WTC11 (cell line): Measurements from ENCODE around the gene DRC1. TPM values are rescaled to one million over a fixed set of nuclear protein-coding genes. Genes with fewer than 3 reads are reported as not detected.

Source experiments
- ATAC-seq: fragments of 200-7000 bp; cut with Tn5 transposase; 2 replicates; pipeline ENCODE4 v1.10.0; 2021; ENCODE audit warnings: mild to moderate bottlenecking, moderate library complexity
- CTCF ChIA-PET: fragments of 300-600 bp; sonication (Branson Sonifier 250); formaldehyde crosslinking; loops from one replicate; lab custom pipeline; 2021; ENCODE audit warnings: antibody characterized with exemption; lab: Charles Lee
- POLR2A ChIA-PET: fragments of 350-600 bp; sonication (Branson Sonifier 250); formaldehyde crosslinking; loops from one replicate; lab custom pipeline; 2021; ENCODE audit warnings: antibody characterized with exemption; lab: Charles Lee
- DNase-seq: peaks from one replicate; pipeline ENCODE4 v3.0.0; 2021; ENCODE audit warnings: low spot score
- H3K27ac Mint-ChIP-seq: 2 replicates; pipeline ENCODE4 v1.8.0; 2021; ENCODE audit warnings: mixed read lengths
- H3K27me3 Mint-ChIP-seq: 2 replicates; pipeline ENCODE4 v1.8.0; 2021; ENCODE audit warnings: low read depth, mild to moderate bottlenecking, moderate library complexity, mixed read lengths
- H3K36me3 Mint-ChIP-seq: 2 replicates; pipeline ENCODE4 v1.8.0; 2021; ENCODE audit warnings: mixed read lengths
- H3K4me1 Mint-ChIP-seq: 2 replicates; pipeline ENCODE4 v1.8.0; 2022; ENCODE audit warnings: mixed read lengths
- H3K4me3 Mint-ChIP-seq: 2 replicates; pipeline ENCODE4 v1.8.0; 2021; ENCODE audit warnings: mild to moderate bottlenecking, moderate library complexity, mixed read lengths
- H3K9me3 Mint-ChIP-seq: 2 replicates; pipeline ENCODE4 v1.8.0; 2021; ENCODE audit warnings: mixed read lengths
- AFF4 ChIP-seq: sonication (generic); formaldehyde crosslinking; IDR thresholded peaks from 2 replicates; pipeline ENCODE4 v1.8.1; 2023; ENCODE audit warnings: mild to moderate bottlenecking, missing genetic modification reagents, borderline replicate concordance
- ATF1 ChIP-seq: sonication (generic); formaldehyde crosslinking; IDR thresholded peaks from 2 replicates; pipeline ENCODE4 v1.8.1; 2023; ENCODE audit warnings: mild to moderate bottlenecking, moderate library complexity, missing genetic modification reagents
- CREB1 ChIP-seq: sonication (generic); formaldehyde crosslinking; IDR thresholded peaks from 2 replicates; pipeline ENCODE4 v1.8.0; 2023; ENCODE audit warnings: mild to moderate bottlenecking, missing genetic modification reagents
- EMX1 ChIP-seq: fragments of 250-450 bp; sonication (Bioruptor Pico); IDR thresholded peaks from 2 replicates; pipeline ENCODE4 v1.8.0; 2021; ENCODE audit warnings: mild to moderate bottlenecking
- ESRRA ChIP-seq: sonication (generic); formaldehyde crosslinking; IDR thresholded peaks from 2 replicates; pipeline ENCODE4 v1.8.1; 2022; ENCODE audit warnings: mild to moderate bottlenecking, missing genetic modification reagents, borderline replicate concordance
- ETV6 ChIP-seq: sonication (generic); formaldehyde crosslinking; IDR thresholded peaks from 2 replicates; pipeline ENCODE4 v1.8.1; 2022; ENCODE audit warnings: mild to moderate bottlenecking, missing genetic modification reagents
- GABPB1 ChIP-seq: sonication (generic); formaldehyde crosslinking; IDR thresholded peaks from 2 replicates; pipeline ENCODE4 v1.8.1; 2023; ENCODE audit warnings: mild to moderate bottlenecking, missing genetic modification reagents
- HMGA2 ChIP-seq: fragments of 250-450 bp; sonication (Bioruptor Pico); IDR thresholded peaks from 2 replicates; pipeline ENCODE4 v1.4.0; 2021; ENCODE audit warnings: mild to moderate bottlenecking, moderate library complexity
- MLX ChIP-seq: sonication (generic); formaldehyde crosslinking; IDR thresholded peaks from 2 replicates; pipeline ENCODE4 v1.8.1; 2023; ENCODE audit warnings: mild to moderate bottlenecking, missing genetic modification reagents, moderate library complexity
- MYBL2 ChIP-seq: sonication (generic); formaldehyde crosslinking; IDR thresholded peaks from 2 replicates; pipeline ENCODE4 v1.8.1; 2023; ENCODE audit warnings: mild to moderate bottlenecking, moderate library complexity, missing genetic modification reagents
- NFE2L1 ChIP-seq: sonication (generic); formaldehyde crosslinking; IDR thresholded peaks from 2 replicates; pipeline ENCODE4 v1.8.1; 2023; ENCODE audit warnings: missing genetic modification reagents
- NR1H2 ChIP-seq: sonication (generic); formaldehyde crosslinking; IDR thresholded peaks from 2 replicates; pipeline ENCODE4 v1.9.0; 2021; ENCODE audit warnings: mild to moderate bottlenecking, moderate library complexity, missing genetic modification reagents
- NR2C2 ChIP-seq: sonication (generic); formaldehyde crosslinking; IDR thresholded peaks from 2 replicates; pipeline ENCODE4 v1.8.0; 2022; ENCODE audit warnings: mild to moderate bottlenecking, missing genetic modification reagents
- NR3C1 ChIP-seq: sonication (generic); formaldehyde crosslinking; conservative IDR thresholded peaks from 2 replicates; pipeline ENCODE4 v1.8.1; 2023; ENCODE audit warnings: low read depth, mild to moderate bottlenecking, missing genetic modification reagents
- OVOL2 ChIP-seq: fragments of 250-450 bp; sonication (Bioruptor Pico); IDR thresholded peaks from 2 replicates; pipeline ENCODE4 v1.9.0; 2021; ENCODE audit warnings: mild to moderate bottlenecking, borderline replicate concordance
- PREB ChIP-seq: sonication (generic); formaldehyde crosslinking; IDR thresholded peaks from 2 replicates; pipeline ENCODE4 v1.8.1; 2022; ENCODE audit warnings: mild to moderate bottlenecking, missing genetic modification reagents, moderate library complexity, borderline replicate concordance
- PRRX2 ChIP-seq: fragments of 250-450 bp; sonication (Bioruptor Pico); IDR thresholded peaks from 2 replicates; pipeline ENCODE4 v1.8.0; 2021; ENCODE audit warnings: mild to moderate bottlenecking
- RORB ChIP-seq: fragments of 250-450 bp; sonication (Bioruptor Pico); IDR thresholded peaks from 2 replicates; pipeline ENCODE4 v1.9.0; 2021; ENCODE audit warnings: mild to moderate bottlenecking
- SMAD3 ChIP-seq: sonication (generic); formaldehyde crosslinking; IDR thresholded peaks from 2 replicates; pipeline ENCODE4 v1.8.0; 2022; ENCODE audit warnings: missing genetic modification reagents, mild to moderate bottlenecking, borderline replicate concordance
- SMAD4 ChIP-seq: sonication (generic); formaldehyde crosslinking; IDR thresholded peaks from 2 replicates; pipeline ENCODE4 v1.8.0; 2022; ENCODE audit warnings: mild to moderate bottlenecking, missing genetic modification reagents
- SP1 ChIP-seq: sonication (generic); formaldehyde crosslinking; conservative IDR thresholded peaks from 2 replicates; pipeline ENCODE4 v1.8.1; 2022; ENCODE audit warnings: missing genetic modification reagents
- TCF7 ChIP-seq: sonication (generic); formaldehyde crosslinking; IDR thresholded peaks from 2 replicates; pipeline ENCODE4 v1.8.0; 2022; ENCODE audit warnings: mild to moderate bottlenecking, low read depth, missing genetic modification reagents, moderate library complexity
- USF2 ChIP-seq: sonication (generic); formaldehyde crosslinking; IDR thresholded peaks from 2 replicates; pipeline ENCODE4 v1.8.1; 2023; ENCODE audit warnings: mild to moderate bottlenecking, missing genetic modification reagents, moderate library complexity
- ZBTB21 ChIP-seq: sonication (generic); formaldehyde crosslinking; IDR thresholded peaks from 2 replicates; pipeline ENCODE4 v1.8.1; 2023; ENCODE audit warnings: mild to moderate bottlenecking, missing genetic modification reagents, borderline replicate concordance
- ZNF232 ChIP-seq: sonication (generic); formaldehyde crosslinking; IDR thresholded peaks from 2 replicates; pipeline ENCODE4 v1.8.0; 2022; ENCODE audit warnings: mild to moderate bottlenecking, missing genetic modification reagents
- ZNF532 ChIP-seq: fragments of 250-450 bp; sonication (Bioruptor Pico); IDR thresholded peaks from 2 replicates; pipeline ENCODE4 v1.9.0; 2021; ENCODE audit warnings: mild to moderate bottlenecking, borderline replicate concordance
- ZNF671 ChIP-seq: fragments of 250-450 bp; sonication (Bioruptor Pico); IDR thresholded peaks from 2 replicates; pipeline ENCODE4 v1.8.0; 2021; ENCODE audit warnings: mild to moderate bottlenecking
- ZSCAN18 ChIP-seq: fragments of 250-450 bp; sonication (Bioruptor Pico); IDR thresholded peaks from 2 replicates; pipeline ENCODE4 v2.1.2; 2022; ENCODE audit warnings: mild to moderate bottlenecking, moderate library complexity
- total RNA-seq: library from RNA; stranded (reverse); gene quantifications from 3 replicates; pipeline ENCODE4 v1.2.3, GENCODE V29; 2021

DRC1 gene
- total RNA-seq, 1 experiment from 2014 or later, result 0.55 TPM

- TF ChIP-seq NR1H2 (no peak), ZNF532 (CRISPR knock-in tag) (no peak), PREB (CRISPR knock-in tag) (no peak), ETV6 (CRISPR knock-in tag) (no peak), CREB1 (CRISPR knock-in tag) (no peak), OVOL2 (CRISPR knock-in tag) (no peak), ATF1 (CRISPR knock-in tag) (no peak), GABPB1 (CRISPR knock-in tag) (no peak), USF2 (CRISPR knock-in tag) (no peak), ZNF671 (no peak), SMAD4 (CRISPR knock-in tag) (no peak)
These were observed 33.4 kb downstream of the DRC1 start (continued) for GRCh38 chr2:26435106-26435505.

GRCh38 chr2:26438526-26438925, 36.8 kb downstream of the DRC1 start:
- no peak for DNase-seq
- Mint-ChIP-seq H3K27ac (no peak overlapping the region), H3K9me3 (no peaks in the 10 kb centered on the region), H3K4me1 (no peaks in the 10 kb centered on the region), H3K27me3 (no peaks in the 10 kb centered on the region; the same call in 1 of the 2 replicates), H3K4me3 (no peak overlapping the region), H3K36me3 (no peaks in the 10 kb centered on the region)
- peak; percentile 64 for ATAC-seq
- POLR2A ChIA-PET, result no interaction called here
- CTCF ChIA-PET, result no interaction called here
- TF ChIP-seq ZNF232 (CRISPR knock-in tag), result no peak
- no peak for TF ChIP-seq MYBL2
- no peak for TF ChIP-seq SP1 (CRISPR knock-in tag)
- TF ChIP-seq SMAD4 (CRISPR knock-in tag), result no peak
- no peak for TF ChIP-seq HMGA2
- no peak for TF ChIP-seq NR2C2 (CRISPR knock-in tag)
- TF ChIP-seq AFF4, result no peak
- TF ChIP-seq PRRX2, result no peak
- TF ChIP-seq ZSCAN18 (CRISPR knock-in tag), result no peak
- no peak for TF ChIP-seq ZBTB21 (CRISPR knock-in tag)
- TF ChIP-seq ESRRA, result no peak
- TF ChIP-seq NFE2L1 (CRISPR knock-in tag), result no peak
- TF ChIP-seq RORB (CRISPR knock-in tag), result no peak
- TF ChIP-seq NR3C1 (CRISPR knock-in tag), result no peak
- TF ChIP-seq TCF7 (CRISPR knock-in tag), result no peak
- no peak for TF ChIP-seq EMX1 (CRISPR knock-in tag)
- no peak for TF ChIP-seq MLX (CRISPR knock-in tag)
- TF ChIP-seq SMAD3, result no peak
